ENCODE results near the gene KCNH2. TPM values are rescaled to one million over a fixed set of nuclear protein-coding genes. Genes with fewer than 3 reads are reported as not detected.

KCNH2 gene
- total and polyA plus RNA-seq, 2 of the 13 experiments (the other 11 are each of a cell fraction or from before 2014, with no cell fraction given): 0.09 to 0.11 TPM

DNA sequence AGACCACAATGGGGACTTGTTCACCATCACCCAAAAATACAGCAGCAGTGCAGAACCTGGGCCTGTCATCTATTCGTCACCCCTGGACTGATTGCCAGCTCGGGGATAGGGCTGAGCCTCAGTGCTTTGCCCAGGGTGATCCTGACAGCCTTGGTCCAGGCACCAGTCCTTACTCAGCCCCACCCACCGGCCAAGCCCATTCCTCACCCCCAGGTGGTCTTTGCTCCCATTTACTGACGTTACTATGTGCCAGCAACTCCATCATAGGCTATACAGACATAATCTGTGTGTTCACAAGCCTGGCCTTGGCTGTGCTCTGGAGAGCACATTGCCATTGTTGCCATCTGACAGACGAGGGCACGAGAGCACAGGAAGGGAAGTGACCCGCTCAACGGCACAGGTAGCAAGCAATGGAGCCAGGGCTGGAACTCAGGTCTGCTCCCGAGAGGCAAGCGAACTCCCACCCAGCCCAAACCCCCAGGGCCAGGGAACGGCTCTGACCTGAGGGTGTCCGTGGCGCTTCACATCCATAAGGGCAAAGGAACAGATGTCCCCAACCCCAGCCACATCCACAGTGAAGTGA lies 39.3 kb upstream of the KCNH2 start:
- Histone ChIP-seq H3K4me2 (ENCODE audit: low read depth, low read length) (peak overlapping the region; percentile 78), H4K20me1 (ENCODE audit: insufficient read depth, low read length) (no peaks in the 10 kb centered on the region), H3K27ac (ENCODE audit: extremely low read length, insufficient read depth, low read length) (no peak overlapping the region), H3K36me3 (replicated peaks in 1 of 2; ENCODE audit: control insufficient read depth in 1 of 2, insufficient read depth in 2 of 2, low read length in 2 of 2) (no peaks in the 10 kb centered on the region; a peak in 1 of 5 replicates), H3K79me2 (ENCODE audit: insufficient read depth, low read length) (no peaks in the 10 kb centered on the region), H3K9ac (ENCODE audit: insufficient read depth, low read depth, low read length) (no peak overlapping the region), H3K9me3 (ENCODE audit: low read length) (no peaks in the 10 kb centered on the region), H3K27me3 (ENCODE audit: control insufficient read depth in 1 of 2, insufficient read depth in 2 of 2, low read length in 2 of 2) (peaks cover 9 to 41% of the 10 kb centered on the region in 2 experiments), H3K4me1 (ENCODE audit: insufficient read depth, low read length) (peaks cover 52% of the 10 kb centered on the region), H2AFZ (ENCODE audit: low read length) (no peak overlapping the region), H3K4me3 (replicated peaks in 1 of 3; ENCODE audit: insufficient read depth in 1 of 3, low read depth in 2 of 3, low read length in 3 of 3) (peak overlapping the region; percentile 25 to 70 (median 26); a peak in 3 of 6 replicates)
- no peak for DNase-seq (ENCODE audit: low spot score)
- intact Hi-C loops (cut with micrococcal nuclease; ENCODE audit: unreplicated experiment) (no loop called here), in situ Hi-C loops (cut with HindIII; ENCODE audit: extremely low pct_ligation_motif_present, low pct_unique_long_range_greater_than_20kb) (no loop called here)
- BruUV-seq (replicated peaks): no TSS peak
- ChIA-PET CTCF (ENCODE audit: low intra/inter-chr PET ratio, low total read pairs) (interaction anchor here (1.2 to 1.5 kb wide), 2 partner anchors 93 to 119 kb away, joined by 3 to 5 read pairs; no protein-coding TSS in a partner anchor), POLR2A (interaction anchor here (1.4 kb wide), 1 partner anchor 11 kb away, joined by 3 read pairs; the partner anchor contains the start of gene ABCB8)
- 15% methylated on average over 12 of the region's 13 CpGs for WGBS (ENCODE audit: low lambda C conversion rate)
- peak; percentile 11 for ATAC-seq
- no peak for TF ChIP-seq IKZF1 (IDR thresholded peaks at IDR 0.05)
- 0 out of 2 replicates have a peak, but pooled peaks have one; percentile 6 for TF ChIP-seq ZNF292 (CRISPR knock-in tag; IDR thresholded peaks at IDR 0.05; ENCODE audit: borderline replicate concordance, low read depth)
- TF ChIP-seq XBP1 (CRISPR knock-in tag; IDR thresholded peaks at IDR 0.05): no peak
- 0 out of 2 replicates have a peak, but pooled peaks have one; percentile 0 for TF ChIP-seq MXD4 (CRISPR knock-in tag; IDR thresholded peaks at IDR 0.05)
- TF ChIP-seq STAG1 (CRISPR knock-in tag; IDR thresholded peaks at IDR 0.05): no peak
- TF ChIP-seq KLF6 (CRISPR knock-in tag; IDR thresholded peaks at IDR 0.05): no peak
- TF ChIP-seq NPAS2 (CRISPR knock-in tag; IDR thresholded peaks at IDR 0.05; ENCODE audit: borderline replicate concordance): no peak
- TF ChIP-seq ZNF703 (CRISPR knock-in tag; IDR thresholded peaks at IDR 0.05; ENCODE audit: borderline replicate concordance): no peak
- no peak for FAIRE-seq

GRCh38 chr7:151016942-151017341 lies 38.8 kb upstream of the KCNH2 start:
- Histone ChIP-seq H3K4me3 (replicated peaks in 1 of 3; ENCODE audit: insufficient read depth in 1 of 3, low read depth in 2 of 3, low read length in 3 of 3) (peak overlapping the region in 1 of 3 experiments; percentile 70; a peak in 1 of 6 replicates), H3K4me2 (ENCODE audit: low read depth, low read length) (no peak overlapping the region), H3K36me3 (replicated peaks in 1 of 2; ENCODE audit: control insufficient read depth in 1 of 2, insufficient read depth in 2 of 2, low read length in 2 of 2) (no peaks in the 10 kb centered on the region; a peak in 1 of 5 replicates), H2AFZ (ENCODE audit: low read length) (no peak overlapping the region), H3K9me3 (ENCODE audit: low read length) (no peaks in the 10 kb centered on the region), H3K27ac (ENCODE audit: extremely low read length, insufficient read depth, low read length) (no peak overlapping the region), H3K4me1 (ENCODE audit: insufficient read depth, low read length) (peaks cover 56% of the 10 kb centered on the region), H3K27me3 (ENCODE audit: control insufficient read depth in 1 of 2, insufficient read depth in 2 of 2, low read length in 2 of 2) (peaks cover 9 to 36% of the 10 kb centered on the region in 2 experiments), H4K20me1 (ENCODE audit: insufficient read depth, low read length) (no peaks in the 10 kb centered on the region), H3K79me2 (ENCODE audit: insufficient read depth, low read length) (no peaks in the 10 kb centered on the region), H3K9ac (ENCODE audit: insufficient read depth, low read depth, low read length) (no peak overlapping the region)
- ChIA-PET POLR2A (no interaction called here), CTCF (ENCODE audit: low intra/inter-chr PET ratio, low total read pairs) (no interaction called here)
- FAIRE-seq (no peak), ATAC-seq (no peak), DNase-seq (ENCODE audit: low spot score) (no peak)
- WGBS (ENCODE audit: low lambda C conversion rate): 29% methylated on average over 15 of the region's 15 CpGs
- intact Hi-C loops (cut with micrococcal nuclease; ENCODE audit: unreplicated experiment): no loop called here
- in situ Hi-C loops (cut with HindIII; ENCODE audit: extremely low pct_ligation_motif_present, low pct_unique_long_range_greater_than_20kb): no loop called here
- BruUV-seq (replicated peaks): no TSS peak
- TF ChIP-seq ZNF605 (CRISPR knock-in tag; IDR thresholded peaks at IDR 0.05) (no peak), ZNF7 (CRISPR knock-in tag; IDR thresholded peaks at IDR 0.05) (no peak), TGIF2 (CRISPR knock-in tag; IDR thresholded peaks at IDR 0.05) (no peak), SYNCRIP (IDR thresholded peaks at IDR 0.05; ENCODE audit: insufficient read depth, low read depth, low read length) (no peak), IKZF5 (CRISPR knock-in tag; IDR thresholded peaks at IDR 0.05) (no peak), PHF5A (CRISPR knock-in tag; IDR thresholded peaks at IDR 0.05; ENCODE audit: low read depth, unreplicated experiment) (no peak), IRF9 (CRISPR knock-in tag; IDR thresholded peaks at IDR 0.05; ENCODE audit: borderline replicate concordance) (no peak), MBNL3 (CRISPR knock-in tag; conservative IDR thresholded peaks at IDR 0.05) (no peak)

All from HepG2 (cell line).